ENCODE results near the gene USP22.

Gene USP22

DNA sequence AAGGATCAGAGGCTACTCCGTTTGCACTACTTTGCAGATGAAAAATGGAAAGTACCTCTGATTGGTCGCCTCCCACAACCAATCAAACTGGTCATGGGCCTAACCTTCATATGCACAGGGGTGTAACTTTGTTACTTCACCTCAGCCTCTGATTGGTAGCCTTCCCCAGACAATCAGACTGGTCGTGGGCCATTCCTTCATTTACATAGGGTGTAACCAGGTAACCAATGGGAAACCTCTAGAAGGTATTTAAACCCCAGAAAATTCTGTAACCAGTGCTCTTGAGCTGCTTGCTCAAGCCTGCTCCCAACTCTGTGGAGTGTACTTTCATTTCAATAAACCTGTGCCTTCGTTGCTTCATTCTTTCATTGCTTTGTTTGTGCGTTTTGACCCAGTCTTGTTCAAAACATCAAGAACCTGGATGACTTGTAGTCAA lies 39.2 kb upstream of the USP22 start:
- no peaks in the 10 kb centered on the region for H3K9me3 ChIP-seq
- no peaks in the 10 kb centered on the region for H3K27me3 ChIP-seq
- TF ChIP-seq, protein P1, sequence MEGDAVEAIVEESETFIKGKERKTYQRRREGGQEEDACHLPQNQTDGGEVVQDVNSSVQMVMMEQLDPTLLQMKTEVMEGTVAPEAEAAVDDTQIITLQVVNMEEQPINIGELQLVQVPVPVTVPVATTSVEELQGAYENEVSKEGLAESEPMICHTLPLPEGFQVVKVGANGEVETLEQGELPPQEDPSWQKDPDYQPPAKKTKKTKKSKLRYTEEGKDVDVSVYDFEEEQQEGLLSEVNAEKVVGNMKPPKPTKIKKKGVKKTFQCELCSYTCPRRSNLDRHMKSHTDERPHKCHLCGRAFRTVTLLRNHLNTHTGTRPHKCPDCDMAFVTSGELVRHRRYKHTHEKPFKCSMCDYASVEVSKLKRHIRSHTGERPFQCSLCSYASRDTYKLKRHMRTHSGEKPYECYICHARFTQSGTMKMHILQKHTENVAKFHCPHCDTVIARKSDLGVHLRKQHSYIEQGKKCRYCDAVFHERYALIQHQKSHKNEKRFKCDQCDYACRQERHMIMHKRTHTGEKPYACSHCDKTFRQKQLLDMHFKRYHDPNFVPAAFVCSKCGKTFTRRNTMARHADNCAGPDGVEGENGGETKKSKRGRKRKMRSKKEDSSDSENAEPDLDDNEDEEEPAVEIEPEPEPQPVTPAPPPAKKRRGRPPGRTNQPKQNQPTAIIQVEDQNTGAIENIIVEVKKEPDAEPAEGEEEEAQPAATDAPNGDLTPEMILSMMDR (IDR thresholded peaks at IDR 0.05), result no peak
- intact Hi-C loops (cut with DNase I; ENCODE audit: low total_unique reads), result no loop called here
- no peak overlapping the region for H3K27ac ChIP-seq
- H3K36me3 ChIP-seq, result no peaks in the 10 kb centered on the region
- no peaks in the 10 kb centered on the region for H3K4me1 ChIP-seq
- DNase-seq, result no peak
- no peak overlapping the region for H3K4me3 ChIP-seq

DNA sequence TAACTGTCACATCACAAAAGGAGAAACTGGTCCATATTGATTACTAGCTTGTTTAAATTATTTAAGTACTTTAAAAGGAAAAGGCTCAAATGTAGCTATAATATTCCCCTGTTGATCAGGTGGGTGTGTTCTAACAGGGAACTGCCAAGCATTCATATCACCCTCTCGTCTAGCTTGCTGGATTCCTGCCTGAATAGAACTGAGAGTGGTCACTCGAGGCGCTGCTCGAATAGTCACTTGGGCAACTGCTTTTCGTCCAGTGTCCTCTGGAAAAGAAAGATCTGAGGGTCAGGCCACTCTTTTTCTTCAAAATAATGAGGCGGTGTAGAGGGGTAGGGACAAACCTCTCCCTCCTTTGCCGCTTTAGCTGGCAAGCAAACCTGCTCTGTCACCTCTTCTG lies 36.4 kb upstream of the USP22 start:
- intact Hi-C loops (cut with DNase I; ENCODE audit: low total_unique reads), result no loop called here
- H3K36me3 ChIP-seq, result no peaks in the 10 kb centered on the region
- no peaks in the 10 kb centered on the region for H3K9me3 ChIP-seq
- TF ChIP-seq, protein P1 (IDR thresholded peaks at IDR 0.05), result no peak
- H3K4me1 ChIP-seq, result no peaks in the 10 kb centered on the region
- DNase-seq, result no peak
- no peak overlapping the region for H3K27ac ChIP-seq
- H3K4me3 ChIP-seq, result no peak overlapping the region
- H3K27me3 ChIP-seq, result no peaks in the 10 kb centered on the region

DNA sequence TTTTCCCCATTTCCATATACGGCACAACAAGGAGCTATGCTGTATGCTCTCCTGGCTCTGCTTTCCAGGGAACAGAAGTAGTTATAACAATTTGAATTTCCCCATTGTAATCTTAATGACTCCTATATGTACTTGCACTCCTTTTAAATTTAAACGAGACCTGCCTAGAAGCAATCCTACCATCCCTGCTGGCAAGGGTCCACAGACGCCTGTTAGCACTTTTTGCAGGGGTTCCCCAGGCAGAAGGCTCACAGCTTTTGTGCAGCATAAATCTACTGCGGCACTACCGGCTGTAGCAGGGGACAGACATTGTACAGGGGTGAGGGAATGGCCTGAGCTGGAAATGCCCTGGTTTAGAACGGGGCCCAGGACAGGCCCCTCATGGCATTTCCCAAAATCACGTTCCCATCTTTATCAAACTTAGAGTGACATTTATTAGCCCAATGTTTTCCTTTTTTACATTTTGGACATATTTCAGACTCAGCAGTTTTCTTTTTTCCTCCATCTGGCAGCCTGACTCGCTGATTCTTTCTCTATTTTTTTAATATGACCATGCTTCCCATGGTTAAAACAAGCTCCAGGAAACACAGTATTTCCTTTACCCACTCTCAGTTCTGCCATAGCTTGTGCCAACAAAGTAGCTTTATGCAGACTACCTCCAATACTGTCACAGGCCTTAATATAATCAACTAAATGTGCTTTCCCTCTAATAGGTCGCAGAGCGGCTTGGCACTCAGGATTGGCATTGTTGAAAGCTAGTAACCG lies 35.4 kb upstream of the USP22 start:
- no peak for DNase-seq
- TF ChIP-seq, protein P1 (IDR thresholded peaks at IDR 0.05), result no peak

DNA sequence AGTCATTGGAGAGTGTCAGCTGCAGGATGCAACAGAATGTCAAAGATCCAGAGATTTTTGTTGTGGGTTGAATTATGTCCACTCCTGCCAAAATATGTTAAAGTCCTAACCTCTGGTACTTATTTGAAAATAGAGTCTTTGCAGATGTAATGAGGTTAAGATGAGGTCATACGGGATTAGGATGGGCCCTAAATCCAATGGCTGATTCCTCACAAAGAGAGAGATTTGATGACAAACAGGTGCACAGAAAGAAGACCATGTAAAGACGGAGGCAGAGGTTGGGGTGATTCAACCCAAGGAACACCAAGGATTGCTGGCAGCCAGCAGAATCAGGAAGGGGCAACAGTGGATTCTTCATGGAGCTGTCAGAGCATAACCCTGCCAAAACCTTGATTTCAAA lies 34.5 kb upstream of the USP22 start:
- no peak overlapping the region for H3K4me3 ChIP-seq
- no peaks in the 10 kb centered on the region for H3K27me3 ChIP-seq
- no peaks in the 10 kb centered on the region for H3K36me3 ChIP-seq
- no peaks in the 10 kb centered on the region for H3K9me3 ChIP-seq
- DNase-seq, result no peak
- no peaks in the 10 kb centered on the region for H3K4me1 ChIP-seq
- intact Hi-C loops (cut with DNase I; ENCODE audit: low total_unique reads), result no loop called here
- TF ChIP-seq, protein P1 (IDR thresholded peaks at IDR 0.05), result no peak
- H3K27ac ChIP-seq, result no peak overlapping the region

More for the DNA sequence above, 35.4 kb upstream of the USP22 start:
- intact Hi-C loops (cut with DNase I; ENCODE audit: low total_unique reads), result no loop called here
- no peaks in the 10 kb centered on the region for H3K36me3 ChIP-seq
- no peaks in the 10 kb centered on the region for H3K27me3 ChIP-seq
- H3K9me3 ChIP-seq, result no peaks in the 10 kb centered on the region
- H3K4me3 ChIP-seq, result no peak overlapping the region
- no peak overlapping the region for H3K27ac ChIP-seq
- H3K4me1 ChIP-seq, result no peaks in the 10 kb centered on the region

DNA sequence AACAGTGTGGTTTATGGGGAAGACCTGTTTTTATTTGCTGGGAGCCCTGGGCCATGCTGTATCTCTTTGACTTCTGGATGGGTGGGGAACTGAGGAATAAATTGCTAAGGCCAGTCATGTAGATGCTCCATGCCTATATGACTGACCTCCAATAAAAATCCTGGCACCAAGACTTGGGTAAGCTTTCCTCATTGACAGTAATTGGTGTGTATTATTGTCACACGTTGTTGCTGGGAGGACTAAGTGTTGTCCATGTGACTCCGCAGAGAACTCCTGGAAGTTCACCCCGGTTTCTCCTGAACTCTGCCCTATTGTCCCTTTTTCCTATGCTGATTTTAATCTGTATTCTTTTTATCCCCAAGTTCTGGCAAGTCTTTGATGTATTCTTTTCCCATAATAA lies 33.4 kb upstream of the USP22 start:
- H3K4me1 ChIP-seq, result no peaks in the 10 kb centered on the region
- DNase-seq, result no peak
- H3K27ac ChIP-seq, result no peak overlapping the region
- no peaks in the 10 kb centered on the region for H3K9me3 ChIP-seq
- H3K36me3 ChIP-seq, result no peaks in the 10 kb centered on the region
- H3K27me3 ChIP-seq, result no peaks in the 10 kb centered on the region
- H3K4me3 ChIP-seq, result no peak overlapping the region
- TF ChIP-seq, protein P1 (IDR thresholded peaks at IDR 0.05), result no peak
- intact Hi-C loops (cut with DNase I; ENCODE audit: low total_unique reads), result no loop called here

DNA sequence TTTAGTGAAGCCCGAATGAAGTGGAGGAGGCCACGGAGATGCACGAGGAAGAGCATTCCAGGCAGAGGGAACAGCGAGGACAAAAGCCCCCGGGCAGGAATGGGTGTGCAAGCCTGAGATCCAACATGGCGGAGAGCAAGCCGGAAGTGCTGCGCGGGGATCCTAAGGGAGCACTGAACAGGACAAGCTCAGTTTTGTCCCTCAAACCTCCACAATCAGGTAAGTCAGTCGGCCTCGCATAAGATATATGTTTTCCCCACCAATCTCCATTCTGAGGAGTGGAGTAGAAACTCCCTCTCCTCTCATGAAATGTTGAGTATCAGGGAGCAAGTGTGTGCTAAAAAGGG lies 32.9 kb upstream of the USP22 start:
- Histone ChIP-seq H3K27ac (no peak overlapping the region), H3K36me3 (no peaks in the 10 kb centered on the region), H3K4me1 (no peaks in the 10 kb centered on the region), H3K27me3 (no peaks in the 10 kb centered on the region), H3K9me3 (no peaks in the 10 kb centered on the region), H3K4me3 (no peak overlapping the region)
- TF ChIP-seq, protein P1 (IDR thresholded peaks at IDR 0.05), result no peak
- intact Hi-C loops (cut with DNase I; ENCODE audit: low total_unique reads), result no loop called here
- no peak for DNase-seq
